ENCODE results near the gene WFDC9.
A peak's percentile ranks its signal among the peaks of the same experiment; 100 is the strongest.

DNA sequence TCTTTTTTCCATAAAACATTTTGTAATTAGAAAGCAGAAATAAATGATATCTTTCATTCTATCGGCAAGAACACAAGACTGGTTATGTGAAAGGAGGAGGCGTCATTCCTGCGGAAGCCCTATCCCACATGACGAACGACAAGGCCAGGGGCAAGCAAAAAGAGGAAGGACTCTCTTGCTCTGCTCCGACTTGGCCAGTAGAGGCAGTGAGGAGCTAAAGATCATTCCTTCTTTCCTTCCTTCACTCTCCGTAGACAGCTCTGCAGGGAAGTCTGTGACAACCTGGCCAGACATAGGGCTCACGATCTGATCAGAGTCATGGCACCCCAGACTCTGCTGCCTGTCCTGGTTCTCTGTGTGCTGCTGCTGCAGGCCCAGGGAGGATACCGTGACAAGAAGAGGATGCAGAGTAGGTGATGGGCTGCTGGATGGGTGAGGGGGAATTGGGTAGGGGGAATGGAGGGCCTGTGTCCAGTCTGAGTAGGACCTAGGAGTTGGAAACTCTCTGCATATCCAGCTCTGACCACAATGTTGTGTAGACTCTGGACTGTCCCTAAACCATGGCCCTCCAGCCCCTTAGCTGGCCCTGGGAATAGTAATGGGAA lies 1.5 kb downstream of the WFDC9 start, which contains the start of gene WFDC10A:
- TF ChIP-seq POLR2AphosphoS5 (IDR thresholded peaks at IDR 0.05; ENCODE audit: insufficient read depth, low read depth, low read length) (no peak), POLR2A (IDR thresholded peaks at IDR 0.05; ENCODE audit: low read depth, low read length) (no peak), JUN (IDR thresholded peaks at IDR 0.05; ENCODE audit: borderline replicate concordance, insufficient read depth, insufficient read length, low read depth) (no peak), MYC (IDR thresholded peaks at IDR 0.05; ENCODE audit: low read depth, low read length) (no peak), EZH2 (IDR thresholded peaks at IDR 0.05; ENCODE audit: borderline replicate concordance, low read depth, low read length, severe bottlenecking) (no peak)
- TF ChIP-seq, protein P1, sequence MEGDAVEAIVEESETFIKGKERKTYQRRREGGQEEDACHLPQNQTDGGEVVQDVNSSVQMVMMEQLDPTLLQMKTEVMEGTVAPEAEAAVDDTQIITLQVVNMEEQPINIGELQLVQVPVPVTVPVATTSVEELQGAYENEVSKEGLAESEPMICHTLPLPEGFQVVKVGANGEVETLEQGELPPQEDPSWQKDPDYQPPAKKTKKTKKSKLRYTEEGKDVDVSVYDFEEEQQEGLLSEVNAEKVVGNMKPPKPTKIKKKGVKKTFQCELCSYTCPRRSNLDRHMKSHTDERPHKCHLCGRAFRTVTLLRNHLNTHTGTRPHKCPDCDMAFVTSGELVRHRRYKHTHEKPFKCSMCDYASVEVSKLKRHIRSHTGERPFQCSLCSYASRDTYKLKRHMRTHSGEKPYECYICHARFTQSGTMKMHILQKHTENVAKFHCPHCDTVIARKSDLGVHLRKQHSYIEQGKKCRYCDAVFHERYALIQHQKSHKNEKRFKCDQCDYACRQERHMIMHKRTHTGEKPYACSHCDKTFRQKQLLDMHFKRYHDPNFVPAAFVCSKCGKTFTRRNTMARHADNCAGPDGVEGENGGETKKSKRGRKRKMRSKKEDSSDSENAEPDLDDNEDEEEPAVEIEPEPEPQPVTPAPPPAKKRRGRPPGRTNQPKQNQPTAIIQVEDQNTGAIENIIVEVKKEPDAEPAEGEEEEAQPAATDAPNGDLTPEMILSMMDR (IDR thresholded peaks at IDR 0.05; ENCODE audit: extremely low read depth in 1 of 2, insufficient read depth in 1 of 2, low read depth in 1 of 2, low read length in 2 of 2) = peak; percentile 66 to 68
- TF ChIP-seq, protein P2, sequence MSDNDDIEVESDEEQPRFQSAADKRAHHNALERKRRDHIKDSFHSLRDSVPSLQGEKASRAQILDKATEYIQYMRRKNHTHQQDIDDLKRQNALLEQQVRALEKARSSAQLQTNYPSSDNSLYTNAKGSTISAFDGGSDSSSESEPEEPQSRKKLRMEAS (IDR thresholded peaks at IDR 0.05; ENCODE audit: insufficient read depth, insufficient read length) = no peak

Measured in endothelial cell of umbilical vein (primary cell).